Measurements from ENCODE around the gene TNRC6B. TPM values are rescaled to one million over a fixed set of nuclear protein-coding genes. Genes with fewer than 3 reads are reported as not detected.
"Not testable (repeated sequence)": the region's sequence is repeated elsewhere in the genome, so short reads cannot be mapped to it uniquely, and the experiment has no call there.

The TNRC6B gene
- total RNA-seq, 1 donor from 2014 or later = 29.0 TPM

DNA sequence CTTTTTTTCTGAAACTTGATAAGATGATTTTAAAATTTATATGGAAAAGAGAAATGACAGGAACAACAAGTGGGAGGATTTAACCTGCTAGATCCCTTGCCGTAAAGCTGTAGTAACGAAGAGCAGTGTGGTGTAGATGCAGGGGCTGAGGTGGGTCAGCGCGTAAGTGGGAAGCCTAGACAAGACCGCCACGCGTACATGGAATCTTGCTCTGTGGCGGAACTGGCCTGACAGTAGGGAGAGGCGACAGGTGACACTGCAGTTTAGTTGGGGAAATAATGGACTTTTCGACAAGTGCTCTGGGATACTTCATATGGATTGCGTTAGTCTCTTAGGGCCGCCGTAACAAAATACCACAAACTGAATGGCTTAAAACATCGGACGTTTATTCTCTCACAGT, 28.8 kb downstream of the TNRC6B start:
- no peak for ATAC-seq
- DNase-seq (ENCODE audit: low spot score) = no peak

DNA sequence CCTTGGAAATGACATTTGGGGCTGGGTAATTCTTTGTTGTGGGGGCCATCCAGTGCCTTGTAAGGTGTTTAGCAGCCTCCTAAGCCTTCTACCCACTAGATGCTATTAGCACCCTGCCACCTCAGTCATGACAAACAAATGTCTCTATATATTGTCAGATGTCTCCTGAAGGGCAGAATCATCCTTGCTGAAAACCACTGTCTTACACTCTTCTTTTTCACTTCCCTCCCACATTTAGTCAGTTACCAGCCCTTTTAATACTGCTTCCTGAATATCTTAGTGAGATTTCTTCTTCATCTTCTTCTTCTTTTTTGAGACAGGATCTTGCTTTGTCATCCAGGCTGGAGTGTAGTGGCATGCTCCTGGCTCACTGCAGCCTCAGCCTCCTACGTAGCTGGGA, 33.1 kb downstream of the TNRC6B start:
- ATAC-seq (peak; percentile 15), DNase-seq (ENCODE audit: low spot score) (peak; percentile 27)

GRCh38 chr22:40211476-40212054, 33.8 kb downstream of the TNRC6B start:
- DNase-seq (ENCODE audit: low spot score) = no peak
- ATAC-seq = peak; percentile 27

DNA sequence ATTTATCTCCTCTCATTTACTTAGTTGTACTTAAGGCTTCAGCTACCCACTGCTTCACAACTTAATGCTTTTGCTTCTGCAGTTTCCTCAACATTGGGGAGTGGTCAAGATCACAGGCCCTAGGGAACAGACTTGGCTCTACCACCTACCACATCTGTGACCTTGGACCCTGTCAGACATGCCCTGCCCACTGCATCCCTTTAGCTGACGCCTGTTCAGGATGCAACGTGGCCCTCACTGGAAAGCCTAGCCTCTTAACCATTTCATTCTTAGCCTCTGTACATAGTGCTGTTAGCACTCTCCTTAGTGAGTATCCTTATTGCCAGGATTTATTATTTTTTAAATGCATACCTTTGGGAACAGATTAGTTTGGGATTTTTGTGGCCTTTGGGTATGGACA, 34.4 kb downstream of the TNRC6B start:
- DNase-seq (ENCODE audit: low spot score) = peak; percentile 32
- peak; percentile 46 for ATAC-seq

DNA sequence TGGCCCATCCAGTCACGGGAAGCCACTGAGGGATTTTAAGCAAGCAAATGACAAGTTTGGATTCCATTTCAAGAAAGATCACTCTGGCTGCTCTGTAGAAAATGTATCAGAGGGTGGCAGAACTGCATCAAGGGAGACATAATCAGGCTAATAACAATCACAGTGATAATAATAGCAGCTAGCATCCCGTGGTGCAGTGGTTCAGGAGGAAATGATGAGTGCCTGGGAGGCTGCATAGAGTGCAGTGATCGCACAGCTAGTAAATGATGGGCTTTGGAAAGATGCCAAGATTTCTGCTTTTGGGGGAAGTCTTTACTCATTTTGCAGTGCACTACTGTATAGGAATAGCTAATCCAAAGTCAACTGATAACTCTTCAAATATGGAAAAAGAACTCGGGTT, 35.8 kb downstream of the TNRC6B start:
- DNase-seq (ENCODE audit: low spot score) (no peak), ATAC-seq (no peak)

- peak; percentile 31 for ATAC-seq
- DNase-seq (ENCODE audit: low spot score) = peak; percentile 50
These were observed 37.5 kb downstream of the TNRC6B start for GRCh38 chr22:40215266-40215665.

DNA sequence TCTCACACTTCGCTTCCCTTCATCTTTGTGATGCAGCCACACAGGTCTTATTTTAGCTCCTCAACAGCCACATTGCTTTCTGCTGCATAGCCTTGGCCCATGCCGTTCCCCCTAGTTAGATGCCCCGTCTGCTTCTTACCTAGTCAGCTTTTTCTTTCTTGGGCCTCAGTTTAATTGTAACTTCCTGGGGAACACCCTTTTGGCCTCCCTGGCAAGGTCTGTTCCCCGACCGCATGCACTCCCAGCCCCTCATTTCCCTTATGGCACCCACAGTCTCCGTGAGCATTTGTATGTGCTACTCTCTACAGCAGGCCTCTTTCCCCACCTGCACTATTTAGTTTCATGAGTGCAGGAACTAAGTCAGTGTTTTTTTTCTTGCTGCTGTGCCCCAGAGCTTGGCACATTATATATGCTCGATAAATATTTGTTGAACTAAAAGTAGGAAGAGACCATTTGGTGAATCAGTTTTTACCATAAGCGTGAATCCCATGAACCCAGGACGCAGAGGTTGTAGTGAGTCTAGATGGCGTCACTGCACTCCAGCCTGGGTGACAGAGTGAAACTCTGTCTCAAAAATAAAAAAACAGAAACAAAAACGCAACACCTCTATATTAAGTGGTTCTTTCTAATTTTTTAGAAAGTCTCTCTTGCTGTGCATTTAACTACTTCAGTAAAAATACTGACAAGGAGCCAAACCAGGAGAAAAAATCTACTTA, 38.5 kb downstream of the TNRC6B start:
- ATAC-seq = no peak

GRCh38 chr22:40218152-40218551, 40.4 kb downstream of the TNRC6B start:
- no peak for DNase-seq (ENCODE audit: low spot score)
- no peak for ATAC-seq

More for the DNA sequence above, 38.5 kb downstream of the TNRC6B start:
- peak; percentile 33 for DNase-seq (ENCODE audit: low spot score)

GRCh38 chr22:40218723-40219294, 41.1 kb downstream of the TNRC6B start:
- ATAC-seq = no peak
- no peak for DNase-seq (ENCODE audit: low spot score)

GRCh38 chr22:40220316-40221054, 42.8 kb downstream of the TNRC6B start:
- DNase-seq (ENCODE audit: low spot score) (no peak), ATAC-seq (no peak)

GRCh38 chr22:40221055-40221414, 43.3 kb downstream of the TNRC6B start:
- DNase-seq (ENCODE audit: low spot score) = no peak
- no peak for ATAC-seq

DNA sequence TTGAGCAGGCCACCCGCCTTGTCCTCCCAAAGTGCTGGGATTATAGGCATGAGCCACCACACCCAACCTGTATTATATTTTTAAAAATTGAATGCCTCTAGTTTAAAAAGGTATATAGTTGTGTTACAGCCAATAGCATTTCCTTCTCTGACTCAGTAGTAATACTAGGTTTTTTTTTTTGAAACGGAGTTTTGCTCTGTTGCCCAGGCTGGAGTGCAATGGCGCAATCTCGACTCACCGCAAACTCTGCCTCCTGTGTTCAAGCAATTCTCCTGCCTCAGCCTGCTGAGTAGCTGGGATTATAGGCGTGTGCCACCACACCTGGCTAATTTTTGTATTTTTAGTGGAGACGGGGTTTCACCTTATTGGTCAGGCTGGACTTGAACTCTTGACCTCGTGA, 45.3 kb downstream of the TNRC6B start:
- not testable (repeated sequence) for ATAC-seq; DNase-seq (ENCODE audit: low spot score)

- no peak for ATAC-seq
- no peak for DNase-seq (ENCODE audit: low spot score)
These were observed 47.0 kb downstream of the TNRC6B start for GRCh38 chr22:40224702-40225101.

DNA sequence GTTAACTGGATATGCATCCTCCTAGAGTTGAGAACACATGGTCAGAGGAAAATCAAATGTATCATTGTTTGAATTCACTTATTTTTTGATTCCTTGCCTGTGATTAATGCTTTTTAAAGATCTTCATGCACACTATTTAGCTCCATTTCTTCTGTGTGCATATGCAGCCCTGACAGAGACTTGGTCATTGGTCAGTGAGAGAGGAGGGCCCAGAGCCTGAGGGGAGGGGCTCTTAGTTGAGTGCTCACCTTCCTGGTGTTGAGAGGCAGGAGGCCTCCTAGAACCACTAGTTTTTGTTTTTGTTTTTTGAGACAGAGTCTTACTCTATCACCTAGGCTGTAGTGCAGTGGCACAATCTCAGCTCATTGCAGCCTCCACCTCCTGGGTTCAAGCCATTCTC, 48.9 kb downstream of the TNRC6B start:
- DNase-seq (ENCODE audit: low spot score) (no peak), ATAC-seq (no peak)

DNA sequence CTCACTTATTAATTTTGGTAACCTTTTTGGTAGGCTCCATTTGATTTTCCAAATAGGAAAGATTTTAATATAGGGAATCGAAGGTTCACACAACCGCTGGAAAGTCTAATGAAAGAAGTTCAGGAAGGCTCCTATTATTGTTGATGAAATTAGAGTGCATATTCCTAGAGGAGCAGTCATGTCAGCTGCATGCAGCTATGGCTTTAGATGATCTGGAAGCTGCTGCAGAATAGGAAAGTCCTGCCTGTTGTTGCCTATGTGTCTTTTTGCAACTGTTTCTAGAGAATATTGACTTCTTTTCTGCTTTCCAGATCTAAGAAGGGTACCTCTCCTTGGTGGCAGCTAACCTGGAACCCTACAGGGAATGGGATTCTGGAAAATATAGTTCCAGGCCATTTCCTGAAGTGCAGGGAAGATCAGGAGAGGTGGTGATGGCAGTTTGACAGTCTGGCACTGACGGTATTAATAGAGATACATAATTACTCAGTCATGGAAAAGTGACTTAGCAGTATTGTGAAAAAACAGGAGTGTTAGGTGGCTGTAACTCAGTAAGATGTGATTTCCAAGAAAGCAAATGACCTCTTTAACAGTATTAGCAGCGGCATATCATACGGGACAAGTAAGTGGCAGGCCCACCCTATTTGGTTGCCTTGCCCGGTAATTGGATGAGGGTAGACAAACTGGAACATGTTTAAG, 54.0 kb downstream of the TNRC6B start:
- ATAC-seq = no peak
- no peak for DNase-seq (ENCODE audit: low spot score)

- ATAC-seq (no peak), DNase-seq (ENCODE audit: low spot score) (no peak)
These were observed 54.9 kb downstream of the TNRC6B start for GRCh38 chr22:40232624-40233023.

GRCh38 chr22:40233886-40234285, 56.2 kb downstream of the TNRC6B start:
- no peak for ATAC-seq
- DNase-seq (ENCODE audit: low spot score) = no peak

DNA sequence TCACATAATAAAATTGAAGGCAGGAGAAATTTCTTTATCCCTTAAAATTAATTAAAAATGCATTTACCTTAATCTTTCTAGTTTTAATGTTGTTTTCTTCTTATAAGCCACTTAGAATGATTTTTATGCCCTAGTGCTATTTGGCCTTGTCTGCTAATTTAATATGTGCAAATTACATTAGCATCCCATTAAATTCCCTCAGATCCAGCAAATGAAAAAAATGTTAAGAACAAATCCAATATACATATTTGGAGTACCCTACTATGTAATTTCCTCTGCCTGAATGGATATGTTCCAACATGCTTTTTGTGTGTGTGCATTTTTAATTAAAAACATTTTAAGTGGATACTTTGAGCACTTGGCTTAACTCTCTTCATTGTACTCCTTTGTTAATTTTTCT, 56.9 kb downstream of the TNRC6B start:
- ATAC-seq = no peak
- DNase-seq (ENCODE audit: low spot score) = no peak

GRCh38 chr22:40235308-40235707, 57.6 kb downstream of the TNRC6B start:
- ATAC-seq = no peak
- no peak for DNase-seq (ENCODE audit: low spot score)

DNA sequence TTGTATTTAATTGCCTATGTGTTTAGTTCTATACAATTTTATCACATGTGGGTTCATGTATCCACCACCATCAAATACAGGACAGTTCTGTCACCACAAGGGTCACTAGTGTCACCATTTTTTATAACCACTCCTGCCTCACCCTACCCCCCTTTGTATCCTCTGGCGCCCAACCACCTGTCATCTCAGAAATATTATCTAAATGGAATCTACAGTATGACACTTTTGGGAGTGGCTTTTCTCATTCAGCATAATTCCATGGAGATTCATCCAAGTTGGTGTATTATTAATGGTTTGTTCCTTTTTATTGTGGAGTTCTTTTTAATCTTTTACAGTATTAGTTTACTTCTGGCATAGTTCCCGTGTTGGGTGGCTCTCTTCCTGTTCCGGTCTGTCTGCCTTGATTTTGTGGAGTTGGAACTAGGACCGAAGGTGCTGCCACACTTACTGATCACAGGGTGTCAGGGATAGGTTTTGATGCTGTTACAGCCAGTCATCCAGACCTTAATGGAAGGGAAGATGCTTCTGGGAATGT, 58.5 kb downstream of the TNRC6B start:
- ATAC-seq = no peak
- DNase-seq (ENCODE audit: low spot score) = no peak

DNA sequence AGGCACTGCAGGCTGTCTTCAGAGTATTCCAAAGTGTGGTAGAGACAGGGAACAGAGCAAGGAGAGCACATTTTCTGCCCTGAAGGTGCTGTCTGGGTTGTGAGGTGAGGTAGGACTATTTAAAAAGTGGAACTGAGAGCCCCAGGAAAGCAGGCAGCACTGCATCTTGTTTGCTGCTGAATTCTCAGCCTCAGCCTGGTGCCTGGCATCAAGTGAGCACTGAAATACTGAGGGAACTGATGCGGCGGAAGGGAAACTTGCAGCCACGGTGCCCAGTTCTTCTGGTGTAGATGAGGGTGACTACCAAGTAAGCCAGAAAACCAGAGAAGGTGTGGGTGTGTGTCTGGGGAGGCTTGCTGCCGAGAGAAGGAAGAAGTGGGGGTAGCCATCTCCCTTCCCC, 59.5 kb downstream of the TNRC6B start:
- DNase-seq (ENCODE audit: low spot score) = no peak
- ATAC-seq = no peak
